ENCODE measurements around the gene CPA1.

DNA sequence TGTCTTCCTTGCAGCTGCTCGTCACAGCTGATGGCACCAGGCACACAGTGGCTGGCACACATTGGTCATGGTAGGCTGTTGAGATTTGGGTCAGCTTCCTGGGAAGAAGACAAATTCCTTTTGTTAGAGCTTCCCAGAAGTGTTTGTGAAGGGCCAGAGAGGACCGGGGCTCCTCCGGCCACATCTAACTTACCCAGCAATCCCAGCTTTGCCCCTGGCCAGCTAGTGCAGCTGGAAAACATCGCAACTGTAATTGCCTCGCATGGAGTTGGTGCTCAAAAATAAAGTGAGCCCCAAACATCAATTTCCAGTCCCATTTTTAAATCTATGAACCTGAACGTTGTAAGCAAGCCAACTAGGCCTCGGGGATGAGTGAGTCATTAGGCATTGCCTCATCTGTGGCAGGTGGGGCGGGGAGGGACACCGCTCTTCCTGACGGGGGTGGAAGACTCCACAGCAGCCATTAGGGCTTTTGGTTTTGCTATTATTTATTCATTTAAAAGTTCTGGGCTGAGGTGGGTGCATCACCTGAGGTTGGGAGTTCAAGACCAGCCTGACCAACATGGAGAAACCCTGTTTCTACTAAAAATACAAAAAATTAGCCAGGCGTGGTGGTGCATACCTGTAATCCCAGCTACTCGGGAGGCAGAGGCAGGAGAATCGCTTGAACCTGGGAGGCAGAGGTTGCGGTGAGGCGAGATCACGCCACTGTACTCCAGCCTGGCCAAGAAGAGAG is 23.2 kb upstream of the CPA1 start:
- TF ChIP-seq, protein P1, sequence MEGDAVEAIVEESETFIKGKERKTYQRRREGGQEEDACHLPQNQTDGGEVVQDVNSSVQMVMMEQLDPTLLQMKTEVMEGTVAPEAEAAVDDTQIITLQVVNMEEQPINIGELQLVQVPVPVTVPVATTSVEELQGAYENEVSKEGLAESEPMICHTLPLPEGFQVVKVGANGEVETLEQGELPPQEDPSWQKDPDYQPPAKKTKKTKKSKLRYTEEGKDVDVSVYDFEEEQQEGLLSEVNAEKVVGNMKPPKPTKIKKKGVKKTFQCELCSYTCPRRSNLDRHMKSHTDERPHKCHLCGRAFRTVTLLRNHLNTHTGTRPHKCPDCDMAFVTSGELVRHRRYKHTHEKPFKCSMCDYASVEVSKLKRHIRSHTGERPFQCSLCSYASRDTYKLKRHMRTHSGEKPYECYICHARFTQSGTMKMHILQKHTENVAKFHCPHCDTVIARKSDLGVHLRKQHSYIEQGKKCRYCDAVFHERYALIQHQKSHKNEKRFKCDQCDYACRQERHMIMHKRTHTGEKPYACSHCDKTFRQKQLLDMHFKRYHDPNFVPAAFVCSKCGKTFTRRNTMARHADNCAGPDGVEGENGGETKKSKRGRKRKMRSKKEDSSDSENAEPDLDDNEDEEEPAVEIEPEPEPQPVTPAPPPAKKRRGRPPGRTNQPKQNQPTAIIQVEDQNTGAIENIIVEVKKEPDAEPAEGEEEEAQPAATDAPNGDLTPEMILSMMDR (IDR thresholded peaks at IDR 0.05): no peak
- TF ChIP-seq ZNF138 (CRISPR knock-in tag; conservative IDR thresholded peaks at IDR 0.05): no peak
- TF ChIP-seq, protein P2, sequence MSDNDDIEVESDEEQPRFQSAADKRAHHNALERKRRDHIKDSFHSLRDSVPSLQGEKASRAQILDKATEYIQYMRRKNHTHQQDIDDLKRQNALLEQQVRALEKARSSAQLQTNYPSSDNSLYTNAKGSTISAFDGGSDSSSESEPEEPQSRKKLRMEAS (CRISPR knock-in tag; IDR thresholded peaks at IDR 0.05): no peak
- TF ChIP-seq NR2C2 (CRISPR knock-in tag; IDR thresholded peaks at IDR 0.05): no peak
- TF ChIP-seq, protein P3, sequence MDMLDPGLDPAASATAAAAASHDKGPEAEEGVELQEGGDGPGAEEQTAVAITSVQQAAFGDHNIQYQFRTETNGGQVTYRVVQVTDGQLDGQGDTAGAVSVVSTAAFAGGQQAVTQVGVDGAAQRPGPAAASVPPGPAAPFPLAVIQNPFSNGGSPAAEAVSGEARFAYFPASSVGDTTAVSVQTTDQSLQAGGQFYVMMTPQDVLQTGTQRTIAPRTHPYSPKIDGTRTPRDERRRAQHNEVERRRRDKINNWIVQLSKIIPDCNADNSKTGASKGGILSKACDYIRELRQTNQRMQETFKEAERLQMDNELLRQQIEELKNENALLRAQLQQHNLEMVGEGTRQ (CRISPR knock-in tag; IDR thresholded peaks at IDR 0.05): no peak
- TF ChIP-seq, protein P4, sequence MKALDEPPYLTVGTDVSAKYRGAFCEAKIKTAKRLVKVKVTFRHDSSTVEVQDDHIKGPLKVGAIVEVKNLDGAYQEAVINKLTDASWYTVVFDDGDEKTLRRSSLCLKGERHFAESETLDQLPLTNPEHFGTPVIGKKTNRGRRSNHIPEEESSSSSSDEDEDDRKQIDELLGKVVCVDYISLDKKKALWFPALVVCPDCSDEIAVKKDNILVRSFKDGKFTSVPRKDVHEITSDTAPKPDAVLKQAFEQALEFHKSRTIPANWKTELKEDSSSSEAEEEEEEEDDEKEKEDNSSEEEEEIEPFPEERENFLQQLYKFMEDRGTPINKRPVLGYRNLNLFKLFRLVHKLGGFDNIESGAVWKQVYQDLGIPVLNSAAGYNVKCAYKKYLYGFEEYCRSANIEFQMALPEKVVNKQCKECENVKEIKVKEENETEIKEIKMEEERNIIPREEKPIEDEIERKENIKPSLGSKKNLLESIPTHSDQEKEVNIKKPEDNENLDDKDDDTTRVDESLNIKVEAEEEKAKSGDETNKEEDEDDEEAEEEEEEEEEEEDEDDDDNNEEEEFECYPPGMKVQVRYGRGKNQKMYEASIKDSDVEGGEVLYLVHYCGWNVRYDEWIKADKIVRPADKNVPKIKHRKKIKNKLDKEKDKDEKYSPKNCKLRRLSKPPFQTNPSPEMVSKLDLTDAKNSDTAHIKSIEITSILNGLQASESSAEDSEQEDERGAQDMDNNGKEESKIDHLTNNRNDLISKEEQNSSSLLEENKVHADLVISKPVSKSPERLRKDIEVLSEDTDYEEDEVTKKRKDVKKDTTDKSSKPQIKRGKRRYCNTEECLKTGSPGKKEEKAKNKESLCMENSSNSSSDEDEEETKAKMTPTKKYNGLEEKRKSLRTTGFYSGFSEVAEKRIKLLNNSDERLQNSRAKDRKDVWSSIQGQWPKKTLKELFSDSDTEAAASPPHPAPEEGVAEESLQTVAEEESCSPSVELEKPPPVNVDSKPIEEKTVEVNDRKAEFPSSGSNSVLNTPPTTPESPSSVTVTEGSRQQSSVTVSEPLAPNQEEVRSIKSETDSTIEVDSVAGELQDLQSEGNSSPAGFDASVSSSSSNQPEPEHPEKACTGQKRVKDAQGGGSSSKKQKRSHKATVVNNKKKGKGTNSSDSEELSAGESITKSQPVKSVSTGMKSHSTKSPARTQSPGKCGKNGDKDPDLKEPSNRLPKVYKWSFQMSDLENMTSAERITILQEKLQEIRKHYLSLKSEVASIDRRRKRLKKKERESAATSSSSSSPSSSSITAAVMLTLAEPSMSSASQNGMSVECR (CRISPR knock-in tag; IDR thresholded peaks at IDR 0.05; ENCODE audit: borderline replicate concordance): no peak
- TF ChIP-seq JUN (CRISPR knock-in tag; IDR thresholded peaks at IDR 0.05): no peak
- no peak for TF ChIP-seq MXD4 (CRISPR knock-in tag; IDR thresholded peaks at IDR 0.05; ENCODE audit: borderline replicate concordance)
- TF ChIP-seq CBFB (CRISPR knock-in tag; IDR thresholded peaks at IDR 0.05; ENCODE audit: low read depth): no peak
- TF ChIP-seq, protein P5, sequence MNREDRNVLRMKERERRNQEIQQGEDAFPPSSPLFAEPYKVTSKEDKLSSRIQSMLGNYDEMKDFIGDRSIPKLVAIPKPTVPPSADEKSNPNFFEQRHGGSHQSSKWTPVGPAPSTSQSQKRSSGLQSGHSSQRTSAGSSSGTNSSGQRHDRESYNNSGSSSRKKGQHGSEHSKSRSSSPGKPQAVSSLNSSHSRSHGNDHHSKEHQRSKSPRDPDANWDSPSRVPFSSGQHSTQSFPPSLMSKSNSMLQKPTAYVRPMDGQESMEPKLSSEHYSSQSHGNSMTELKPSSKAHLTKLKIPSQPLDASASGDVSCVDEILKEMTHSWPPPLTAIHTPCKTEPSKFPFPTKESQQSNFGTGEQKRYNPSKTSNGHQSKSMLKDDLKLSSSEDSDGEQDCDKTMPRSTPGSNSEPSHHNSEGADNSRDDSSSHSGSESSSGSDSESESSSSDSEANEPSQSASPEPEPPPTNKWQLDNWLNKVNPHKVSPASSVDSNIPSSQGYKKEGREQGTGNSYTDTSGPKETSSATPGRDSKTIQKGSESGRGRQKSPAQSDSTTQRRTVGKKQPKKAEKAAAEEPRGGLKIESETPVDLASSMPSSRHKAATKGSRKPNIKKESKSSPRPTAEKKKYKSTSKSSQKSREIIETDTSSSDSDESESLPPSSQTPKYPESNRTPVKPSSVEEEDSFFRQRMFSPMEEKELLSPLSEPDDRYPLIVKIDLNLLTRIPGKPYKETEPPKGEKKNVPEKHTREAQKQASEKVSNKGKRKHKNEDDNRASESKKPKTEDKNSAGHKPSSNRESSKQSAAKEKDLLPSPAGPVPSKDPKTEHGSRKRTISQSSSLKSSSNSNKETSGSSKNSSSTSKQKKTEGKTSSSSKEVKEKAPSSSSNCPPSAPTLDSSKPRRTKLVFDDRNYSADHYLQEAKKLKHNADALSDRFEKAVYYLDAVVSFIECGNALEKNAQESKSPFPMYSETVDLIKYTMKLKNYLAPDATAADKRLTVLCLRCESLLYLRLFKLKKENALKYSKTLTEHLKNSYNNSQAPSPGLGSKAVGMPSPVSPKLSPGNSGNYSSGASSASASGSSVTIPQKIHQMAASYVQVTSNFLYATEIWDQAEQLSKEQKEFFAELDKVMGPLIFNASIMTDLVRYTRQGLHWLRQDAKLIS (CRISPR knock-in tag; IDR thresholded peaks at IDR 0.05; ENCODE audit: borderline replicate concordance): no peak
- no peak for TF ChIP-seq KAT7 (CRISPR knock-in tag; IDR thresholded peaks at IDR 0.05; ENCODE audit: borderline replicate concordance)
- TF ChIP-seq GABPB1 (CRISPR knock-in tag; IDR thresholded peaks at IDR 0.05): no peak
- TF ChIP-seq OVOL2 (CRISPR knock-in tag; IDR thresholded peaks at IDR 0.05; ENCODE audit: borderline replicate concordance): no peak
- TF ChIP-seq ZNF317 (CRISPR knock-in tag; IDR thresholded peaks at IDR 0.05; ENCODE audit: borderline replicate concordance, low read depth): no peak

All from WTC11 (cell line).